K562 (cell line): ENCODE results near the gene SCARF2.

Experiments used
- DIDO1 ChIP-seq: fragments of 450-650 bp; IDR thresholded peaks from 2 replicates; pipeline ENCODE4 v1.6.1; 2016; ENCODE audit warnings: low read depth, missing biosample characterization, missing genetic modification characterization
- ELF1 ChIP-seq: fragments of 200-800 bp; sonication (Bioruptor generic); IDR thresholded peaks from 2 replicates; pipeline ENCODE4 v1.6.1; 2016; ENCODE audit warnings: missing genetic modification characterization, missing compliant biosample characterization
- POLR2A ChIP-seq: fragments of 450-650 bp; conservative IDR thresholded peaks from 2 replicates; pipeline ENCODE4 v1.6.1; 2016
- TAF15 ChIP-seq: fragments of 200-400 bp; formaldehyde crosslinking; IDR thresholded peaks from 2 replicates; pipeline ENCODE4 v1.6.1; 2017; ENCODE audit warnings: mild to moderate bottlenecking, low read depth, low read length, moderate library complexity

- TF ChIP-seq POLR2A (no peak), DIDO1 (tag) (no peak), TAF15 (no peak), ELF1 (tag) (no peak)
Observed at GRCh38 chr22:20475115-20475436, 37.5 kb upstream of the SCARF2 start.
